G401.6 (cell line): ENCODE data around the gene PUSL1.

Source experiments
- FAIRE-seq: peaks from 2 replicates; lab custom pipeline; 2012; peaks lifted over from hg19 to GRCh38; lab: Jason Lieb, UNC

The PUSL1 gene

DNA sequence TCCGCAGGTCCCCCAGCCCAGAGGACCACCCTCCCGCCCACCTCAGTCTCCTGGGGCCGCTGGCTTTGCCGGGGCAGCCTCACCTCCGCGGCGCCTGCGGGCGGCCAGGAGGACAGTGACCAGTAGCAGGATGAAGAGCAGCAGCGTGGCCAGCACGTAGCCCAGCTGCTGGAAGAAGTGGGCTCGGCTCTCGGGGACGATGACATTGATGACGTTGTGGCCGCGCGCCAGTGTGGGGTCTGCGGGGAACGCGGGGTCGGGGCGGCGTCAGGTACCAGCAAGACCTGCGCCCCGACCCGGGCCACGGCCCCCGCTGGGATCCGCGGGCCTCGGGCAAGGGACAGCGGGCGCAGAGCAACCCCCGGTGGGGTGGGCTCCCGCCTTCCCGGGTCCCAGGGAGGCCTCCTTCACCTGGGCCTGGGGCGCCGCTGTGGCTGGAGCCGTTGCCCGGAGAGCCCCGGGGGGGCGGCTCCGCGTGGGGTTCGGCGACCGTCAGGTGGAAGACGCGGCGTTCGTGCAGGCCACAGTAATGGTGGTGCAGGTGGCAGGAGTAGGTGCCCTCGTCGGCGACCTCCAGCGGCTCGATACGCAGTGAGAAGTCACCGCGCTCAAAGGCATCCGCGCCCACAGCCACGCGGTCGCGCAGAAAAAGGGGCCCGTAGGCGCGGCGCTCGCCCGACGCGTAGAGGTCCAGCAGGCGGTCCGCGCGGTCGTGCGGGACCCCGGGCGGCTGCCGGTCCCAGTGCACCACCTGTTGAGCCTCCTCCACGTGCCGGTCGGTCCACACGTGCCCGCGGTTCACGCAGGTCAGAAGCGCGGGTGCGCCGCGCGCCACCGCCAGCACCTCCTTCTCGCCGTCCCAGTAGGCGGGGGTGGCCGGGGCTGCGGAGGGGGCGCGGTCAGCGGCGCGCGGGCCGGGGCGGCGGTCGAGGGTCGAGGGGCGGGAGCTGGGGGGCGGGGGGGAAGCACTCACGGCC is 46.2 kb downstream of the PUSL1 start:
- FAIRE-seq, result no peak

- FAIRE-seq, result no peak
Observed at GRCh38 chr1:1355416-1355815, 47.0 kb downstream of the PUSL1 start.

- FAIRE-seq, result no peak
Observed at GRCh38 chr1:1356166-1356795, 47.9 kb downstream of the PUSL1 start.

DNA sequence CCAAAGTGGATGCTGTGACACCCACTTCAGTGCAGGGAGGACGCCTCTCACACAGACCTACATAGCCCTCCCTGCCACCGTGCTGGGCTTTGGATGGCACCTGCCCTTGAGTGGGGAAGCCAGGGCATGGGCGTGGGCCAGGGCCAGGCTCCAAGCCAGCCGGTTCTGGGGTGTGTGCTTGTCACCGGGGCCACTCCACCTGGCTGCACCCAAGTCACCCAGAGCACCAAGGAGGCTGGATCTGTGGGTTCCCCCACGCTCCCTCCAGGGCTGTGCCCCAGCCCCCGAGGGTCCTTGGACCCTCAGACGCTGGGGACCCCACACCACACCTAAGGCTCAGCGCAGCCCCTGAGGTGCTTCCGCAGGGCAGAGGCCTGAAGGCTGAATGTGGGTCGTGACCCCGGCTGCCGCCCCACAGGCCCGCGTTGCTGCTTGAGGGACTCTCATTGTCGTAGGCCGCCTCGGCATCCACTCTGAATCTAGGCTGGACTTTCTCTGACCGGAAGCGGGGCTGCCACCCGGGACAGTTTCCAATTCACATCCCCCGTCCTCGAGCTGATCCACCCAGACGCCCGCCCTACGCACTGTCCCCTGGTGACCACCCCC is 48.5 kb downstream of the PUSL1 start:
- FAIRE-seq, result no peak

DNA sequence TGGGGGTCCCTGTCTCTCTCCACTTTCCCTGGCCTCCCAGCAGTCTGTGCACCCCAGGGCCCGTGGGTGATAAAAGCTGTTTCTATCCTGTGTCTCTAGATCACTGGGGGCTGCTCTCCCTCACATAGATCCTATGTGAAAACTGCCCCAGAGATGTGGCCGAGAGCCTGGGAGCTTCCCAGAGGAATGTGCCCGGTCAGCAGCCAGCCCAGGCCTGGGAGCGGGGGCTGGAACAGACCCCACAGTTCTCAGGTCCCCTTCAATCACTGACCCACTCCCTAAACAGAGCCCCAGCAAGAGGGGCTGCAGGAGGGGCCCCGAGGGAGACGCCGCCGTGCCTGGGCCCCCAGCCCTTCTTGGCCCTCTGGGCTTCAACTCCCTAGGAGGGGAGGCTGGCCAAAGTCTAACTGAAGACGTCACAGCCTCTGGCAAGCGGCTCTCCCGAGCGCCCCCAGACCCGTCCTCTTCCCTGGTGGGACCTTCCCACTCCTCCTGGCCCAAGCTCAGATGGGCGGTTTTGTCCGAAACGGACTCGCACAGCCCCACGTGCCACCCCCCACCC is 49.6 kb downstream of the PUSL1 start:
- no peak for FAIRE-seq

GRCh38 chr1:1358433-1359271 is 50.3 kb downstream of the PUSL1 start, which contains the start of gene MXRA8:
Gene MXRA8 (minus strand): TSS chr1:1358555. CDS start chr1:1358504, 51 bp downstream.
- FAIRE-seq, result no peak

GRCh38 chr1:1359308-1359663 is 50.9 kb downstream of the PUSL1 start:
- no peak for FAIRE-seq

DNA sequence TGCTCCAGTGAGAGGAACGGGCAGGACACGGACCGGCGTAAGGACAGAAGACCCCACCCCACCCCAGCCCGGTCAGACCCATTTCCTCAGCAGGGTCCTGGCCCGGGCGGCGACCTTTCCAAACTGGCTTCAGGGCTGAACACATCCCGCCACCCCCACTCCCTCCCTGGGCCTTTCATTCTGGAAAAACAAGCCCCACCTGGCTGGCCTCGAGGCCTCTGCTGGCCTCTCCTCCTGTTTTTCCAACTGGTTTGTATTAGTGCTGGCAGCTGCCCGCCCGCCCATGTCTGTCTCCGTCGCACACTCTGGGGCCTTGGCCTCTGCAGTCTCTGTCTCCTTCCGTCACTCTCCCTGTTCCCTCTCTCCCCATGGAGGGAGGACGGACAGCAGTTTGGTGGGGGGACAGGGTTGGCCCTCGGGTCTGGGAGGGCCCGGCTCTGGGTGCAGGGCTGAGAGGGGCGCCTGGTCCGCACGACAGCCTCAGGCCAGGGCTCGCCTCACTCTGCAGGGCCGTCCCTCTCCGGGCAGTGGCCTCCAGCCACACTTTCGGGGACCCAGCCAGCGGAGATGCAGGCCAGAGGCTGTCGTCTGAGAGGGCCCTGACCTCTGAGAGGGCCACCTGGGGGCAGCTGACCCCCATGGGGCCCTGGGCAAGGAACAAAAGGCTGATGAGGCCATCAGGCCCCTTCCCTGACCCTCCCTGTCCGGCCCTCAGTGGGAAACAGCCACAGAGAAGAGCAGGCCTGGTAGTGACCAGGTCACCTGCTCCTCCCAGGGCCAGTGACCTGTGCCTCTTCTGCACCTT is 51.5 kb downstream of the PUSL1 start:
- FAIRE-seq, result no peak

GRCh38 chr1:1360506-1361169 is 52.2 kb downstream of the PUSL1 start:
- FAIRE-seq, result no peak
